Pancreas (tissue), 10 donors: ENCODE results near the gene SIPA1L2. TPM values are rescaled to one million over a fixed set of nuclear protein-coding genes. Genes with fewer than 3 reads are reported as not detected.

Experiments used
- ATAC-seq, 4 donors: fragments of 200-7000 bp; cut with Tn5 transposase; one replicate each; pipeline versions ENCODE4 v1.8.0 to v1.9.1; 2020; ENCODE audit warnings: mild to moderate bottlenecking in 4 of 4, moderate library complexity in 4 of 4
- DNase-seq, 6 donors: peaks; one replicate each; pipeline ENCODE4 v3.0.0-alpha.2; 2020
- FAIRE-seq: peaks from 2 replicates; lab custom pipeline; 2012; peaks lifted over from hg19 to GRCh38; lab: Jason Lieb, UNC
- H3K27ac ChIP-seq, 4 donors: fragments of 200-600 bp; sonication (generic); 1 replicate in 3 of 4; 2 replicates in 1 of 4; pipeline versions ENCODE4 v1.5.0 to v1.8.0; 2020
- H3K27me3 ChIP-seq, 4 donors: fragments of 200-600 bp; one replicate each; pipeline ENCODE4 v1.8.0; 2021
- H3K36me3 ChIP-seq, 3 donors: fragments of 200-600 bp; sonication (generic) in 1 of 3; one replicate each; pipeline versions ENCODE4 v1.5.0 to v1.8.0; 2020 to 2021
- H3K4me1 ChIP-seq, 3 donors: fragments of 200-600 bp; one replicate each; pipeline ENCODE4 v1.8.0; 2021
- H3K4me3 ChIP-seq, 4 donors: fragments of 200-600 bp; sonication (generic) in 2 of 4; one replicate each; pipeline versions ENCODE4 v1.5.0 to v1.8.0; 2020 to 2021
- H3K9me3 ChIP-seq, 4 donors: fragments of 200-600 bp; one replicate each; pipeline ENCODE4 v1.8.0; 2021
- WGBS, 2 donors: extraction: QIAGEN DNeasy Blood & Tissue Kit; methylation state at CpG; one replicate each; pipeline ENCODE4 v1.1.7; 2013; 5-methylcytosine and 5-hydroxymethylcytosine counted together
- intact Hi-C, 3 donors: fragments of 100-400 bp; cut with DNase I; formaldehyde crosslinking; loops; one replicate each; pipeline versions ENCODE4 v1.11.1 to v1.14.2; 2022
- polyA plus RNA-seq, 2 donors: library from polyadenylated mRNA; stranded (reverse); fragments of 200-250 nt; gene quantifications; one replicate each; pipeline ENCODE4 v1.2.3, GENCODE V29; 2013
- total RNA-seq, 6 donors: library from RNA; stranded (reverse); fragmentation: NEBNext Ultra II Directional in 4 of 6; extraction: Animal tissue kit (Norgen Biotek cat#: 25700) in 4 of 6; gene quantifications; one replicate each; pipeline versions ENCODE4 v1.2.1 to v1.2.4, GENCODE V29; 2021 to 2023
- TF ChIP-seq, protein P1 (sequence below), 4 donors: fragments of 200-600 bp; sonication (generic) in 3 of 4; IDR thresholded peaks; one replicate each; pipeline versions ENCODE4 v1.5.0 to v1.8.0; 2021; ENCODE audit warnings: antibody characterized with exemption in 4 of 4
- donor health status: healthy with polysubstance abuse.
- donor health status: DM: no; HTN: no; CAD: no; lungs with moderate emphysema.
- donor health status: DM: no; HTN: no; CAD: no.
- donor health status: control.
- donor health status: control.
- donor health status: Bipolar disorder and iron deficiency.
- donor health status: DM: yes; HTN: yes; CAD: no.
- donor health status: DM: no; HTN: no; CAD: no.
- donor health status: DM: no; HTN: no; CAD: no.
- donor health status: DM: yes; HTN: yes; CAD: no.

The SIPA1L2 gene
- total and polyA plus RNA-seq, 8 donors = 2.1 to 10.9 (median 4.7) TPM

GRCh38 chr1:232586679-232587078, 43.3 kb downstream of the SIPA1L2 start:
- ATAC-seq = no peak
- 65 to 85% methylated on average over 3 of the region's 3 CpGs for WGBS, 2 donors
- intact Hi-C loops = no loop called here
- H3K36me3 ChIP-seq = no peaks in the 10 kb centered on the region
- no peak overlapping the region for H3K4me3 ChIP-seq
- no peak for FAIRE-seq
- DNase-seq = no peak
- no peak overlapping the region for H3K27ac ChIP-seq
- TF ChIP-seq, protein P1, sequence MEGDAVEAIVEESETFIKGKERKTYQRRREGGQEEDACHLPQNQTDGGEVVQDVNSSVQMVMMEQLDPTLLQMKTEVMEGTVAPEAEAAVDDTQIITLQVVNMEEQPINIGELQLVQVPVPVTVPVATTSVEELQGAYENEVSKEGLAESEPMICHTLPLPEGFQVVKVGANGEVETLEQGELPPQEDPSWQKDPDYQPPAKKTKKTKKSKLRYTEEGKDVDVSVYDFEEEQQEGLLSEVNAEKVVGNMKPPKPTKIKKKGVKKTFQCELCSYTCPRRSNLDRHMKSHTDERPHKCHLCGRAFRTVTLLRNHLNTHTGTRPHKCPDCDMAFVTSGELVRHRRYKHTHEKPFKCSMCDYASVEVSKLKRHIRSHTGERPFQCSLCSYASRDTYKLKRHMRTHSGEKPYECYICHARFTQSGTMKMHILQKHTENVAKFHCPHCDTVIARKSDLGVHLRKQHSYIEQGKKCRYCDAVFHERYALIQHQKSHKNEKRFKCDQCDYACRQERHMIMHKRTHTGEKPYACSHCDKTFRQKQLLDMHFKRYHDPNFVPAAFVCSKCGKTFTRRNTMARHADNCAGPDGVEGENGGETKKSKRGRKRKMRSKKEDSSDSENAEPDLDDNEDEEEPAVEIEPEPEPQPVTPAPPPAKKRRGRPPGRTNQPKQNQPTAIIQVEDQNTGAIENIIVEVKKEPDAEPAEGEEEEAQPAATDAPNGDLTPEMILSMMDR (IDR thresholded peaks at IDR 0.05) = no peak
- no peaks in the 10 kb centered on the region for H3K9me3 ChIP-seq
- H3K27me3 ChIP-seq = no peaks in the 10 kb centered on the region
- peaks cover 0 to 8% (median 0%) of the 10 kb centered on the region in 3 donors for H3K4me1 ChIP-seq

GRCh38 chr1:232585486-232585885, 44.4 kb downstream of the SIPA1L2 start:
- no peaks in the 10 kb centered on the region for H3K9me3 ChIP-seq
- DNase-seq (no peak), ATAC-seq (no peak), FAIRE-seq (no peak)
- no peak overlapping the region for H3K4me3 ChIP-seq
- TF ChIP-seq, protein P1 (IDR thresholded peaks at IDR 0.05) = no peak
- H3K27ac ChIP-seq = no peak overlapping the region
- H3K4me1 ChIP-seq = peaks cover 0 to 5% (median 0%) of the 10 kb centered on the region in 3 donors
- no peaks in the 10 kb centered on the region for H3K36me3 ChIP-seq
- no peaks in the 10 kb centered on the region for H3K27me3 ChIP-seq
- intact Hi-C loops = no loop called here

DNA sequence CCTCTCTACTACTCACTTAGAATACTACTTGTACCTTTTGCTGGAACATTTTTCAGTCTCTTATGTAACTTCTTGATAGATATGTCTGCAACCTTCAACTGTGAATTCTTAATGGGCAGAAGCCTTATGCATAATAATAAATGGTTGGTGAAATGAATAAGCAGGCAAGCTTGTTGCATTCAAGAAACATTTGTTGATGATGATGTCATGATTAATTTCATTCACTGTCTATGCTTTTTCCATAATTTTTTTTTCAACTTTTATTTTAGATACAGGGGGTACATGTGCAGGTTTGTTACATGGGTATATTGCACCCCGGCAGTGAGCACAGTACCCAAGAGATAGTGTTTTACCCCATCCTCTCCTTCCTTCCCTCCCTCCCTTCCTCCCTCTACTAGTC, 48.0 kb downstream of the SIPA1L2 start:
- Histone ChIP-seq H3K9me3 (no peaks in the 10 kb centered on the region), H3K4me1 (no peaks in the 10 kb centered on the region), H3K36me3 (no peaks in the 10 kb centered on the region), H3K27me3 (no peaks in the 10 kb centered on the region), H3K4me3 (no peak overlapping the region), H3K27ac (no peak overlapping the region)
- ATAC-seq (no peak), FAIRE-seq (no peak), DNase-seq (no peak)
- TF ChIP-seq, protein P1 (IDR thresholded peaks at IDR 0.05) = no peak
- 93 to 96% methylated on average over 1 of the region's 1 CpG for WGBS, 2 donors
- intact Hi-C loops = no loop called here

Other genes with a start within 250 kb of the SIPA1L2 start
- 1 to 10 TPM; 1.8 to 2.1 (median 1.9) TPM for gene MAP10, start 175.3 kb upstream of the SIPA1L2 start, total RNA-seq
- gene MAP10, start 175.3 kb upstream of the SIPA1L2 start, polyA plus RNA-seq = 1 to 10 TPM in 1 of 2 donors, under 1 TPM in 1; 0.99 to 2.0 TPM